Spleen (tissue), 11 donors: ENCODE measurements around the gene BDH1. TPM values are rescaled to one million over a fixed set of nuclear protein-coding genes. Genes with fewer than 3 reads are reported as not detected.

Experiments used
- DNase-seq: peaks from one replicate; pipeline ENCODE4 v3.0.0-alpha.2; 2020
- H3K27ac ChIP-seq, 8 donors: fragments of 200-600 bp; sonication (generic) in 7 of 8; 1 replicate in 4 of 8; 2 replicates in 4 of 8; pipeline versions ENCODE4 v1.5.0 to v1.8.0; 2016 to 2021; ENCODE audit warnings: inconsistent platforms in 4 of 8, mild to moderate bottlenecking in 4 of 8, moderate library complexity in 1 of 8
- H3K27me3 ChIP-seq, 7 donors: fragments of 200-600 bp; sonication (generic) in 6 of 7; replicated peaks in 1 of 7; 1 replicate in 4 of 7; 2 replicates in 3 of 7; pipeline versions ENCODE4 v1.5.0 to v1.8.0; 2016 to 2021; ENCODE audit warnings: inconsistent platforms in 3 of 7, mild to moderate bottlenecking in 1 of 7
- H3K36me3 ChIP-seq, 6 donors: fragments of 200-600 bp; sonication (generic) in 5 of 6; 1 replicate in 4 of 6; 2 replicates in 2 of 6; pipeline versions ENCODE4 v1.5.0 to v1.8.0; 2016 to 2021; ENCODE audit warnings: inconsistent platforms in 2 of 6
- H3K4me1 ChIP-seq, 6 donors: fragments of 200-600 bp; sonication (generic) in 5 of 6; 1 replicate in 3 of 6; 2 replicates in 3 of 6; pipeline versions ENCODE4 v1.5.0 to v1.8.0; 2016 to 2021; ENCODE audit warnings: inconsistent platforms in 3 of 6
- H3K4me3 ChIP-seq, 8 donors: fragments of 200-600 bp; sonication (generic) in 7 of 8; 1 replicate in 4 of 8; 2 replicates in 4 of 8; pipeline versions ENCODE4 v1.5.0 to v1.8.0; 2016 to 2021; ENCODE audit warnings: inconsistent platforms in 4 of 8, mild to moderate bottlenecking in 4 of 8, moderate library complexity in 2 of 8
- H3K9me3 ChIP-seq, 8 donors: fragments of 200-600 bp; sonication (generic) in 7 of 8; 1 replicate in 4 of 8; 2 replicates in 4 of 8; pipeline versions ENCODE4 v1.5.0 to v1.8.0; 2016 to 2021; ENCODE audit warnings: inconsistent platforms in 4 of 8
- CTCF ChIP-seq, 11 experiments: fragments of 200-600 bp in 7 of 11; fragments of 450-650 bp in 4 of 11; sonication (generic) in 4 of 11; IDR thresholded peaks in 8 of 11; conservative IDR thresholded peaks in 3 of 11; 1 replicate in 7 of 11; 2 replicates in 4 of 11; pipeline versions ENCODE4 v1.4.0 to v1.8.0; 2016 to 2021; ENCODE audit warnings: antibody characterized with exemption in 11 of 11, inconsistent platforms in 4 of 11, mild to moderate bottlenecking in 1 of 11
- POLR2A ChIP-seq, 3 donors: fragments of 450-650 bp; IDR thresholded peaks; one replicate each; pipeline ENCODE4 v1.5.1; 2017; ENCODE audit warnings: antibody characterized with exemption in 3 of 3, mild to moderate bottlenecking in 1 of 3
- POLR2AphosphoS5 ChIP-seq, 3 donors: sonication (generic); formaldehyde crosslinking; IDR thresholded peaks; one replicate each; pipeline ENCODE4 v1.5.1; 2017; ENCODE audit warnings: antibody characterized with exemption in 3 of 3
- WGBS, 5 donors: extraction: QIAGEN DNeasy Blood & Tissue Kit in 3 of 5; methylation state at CpG; one replicate each; pipeline versions ENCODE4 v1.1.5 to v1.1.7; 2013 to 2018; 5-methylcytosine and 5-hydroxymethylcytosine counted together
- intact Hi-C: fragments of 100-400 bp; cut with DNase I; formaldehyde crosslinking; loops from one replicate; pipeline ENCODE4 v1.15.0; 2023; ENCODE audit warnings: low total_unique reads
- polyA plus RNA-seq, 3 donors: library from polyadenylated mRNA; stranded (reverse); fragments of 200-250 nt; gene quantifications; one replicate each; pipeline ENCODE4 v1.2.1, GENCODE V29; 2013
- total RNA-seq, 7 donors: library from RNA; depleted of rRNA in 3 of 7; stranded (reverse); fragments of >200 nt in 3 of 7; fragmentation: NEBNext Ultra II Directional in 4 of 7; extraction: Animal tissue kit (Norgen Biotek cat#: 25700) in 4 of 7; gene quantifications; one replicate each; pipeline versions ENCODE4 v1.1.0 to v1.2.1, GENCODE V29; 2016 to 2021
- donor health status: healthy with polysubstance abuse.
- donor health status: DM: no; HTN: no; CAD: no; lungs with moderate emphysema.
- donor health status: DM: no; HTN: no; CAD: no.
- donor health status: Bipolar disorder and iron deficiency.
- donor health status: healthy.
- donor health status: DM: no; HTN: no; CAD: no.
- donor health status: DM: yes; HTN: yes; CAD: no.

BDH1 gene
- total and polyA plus RNA-seq, 10 donors = 11.5 to 24.6 (median 17.5) TPM

GRCh38 chr3:197495999-197496745 is 59.6 kb downstream of the BDH1 start:
- Histone ChIP-seq H3K4me1 (no peaks in the 10 kb centered on the region), H3K4me3 (no peak overlapping the region), H3K9me3 (peaks cover 0 to 8% (median 0%) of the 10 kb centered on the region in 8 donors), H3K27ac (no peak overlapping the region), H3K36me3 (no peaks in the 10 kb centered on the region), H3K27me3 (peaks cover 0 to 14% (median 0%) of the 10 kb centered on the region in 7 donors)
- no peak for DNase-seq
- WGBS, 5 donors = 86 to 94% (median 90%) methylated on average over 9 of the region's 9 CpGs
- TF ChIP-seq POLR2A (IDR thresholded peaks at IDR 0.05) (no peak), POLR2AphosphoS5 (IDR thresholded peaks at IDR 0.05) (no peak), CTCF (IDR thresholded peaks at IDR 0.05 in 8 of 11, conservative IDR thresholded peaks at IDR 0.05 in 3 of 11) (no peak)
- intact Hi-C loops = no loop called here

GRCh38 chr3:197495499-197495898 is 60.3 kb downstream of the BDH1 start:
- intact Hi-C loops = no loop called here

GRCh38 chr3:197495059-197495455 is 60.7 kb downstream of the BDH1 start:
- 50 to 60% (median 59%) methylated on average over 6 to 8 of the region's 8 CpGs for WGBS, 5 donors
- peaks cover 0 to 14% (median 0%) of the 10 kb centered on the region in 7 donors for H3K27me3 ChIP-seq
- intact Hi-C loops = no loop called here
- TF ChIP-seq CTCF (IDR thresholded peaks at IDR 0.05 in 8 of 11, conservative IDR thresholded peaks at IDR 0.05 in 3 of 11) (no peak), POLR2AphosphoS5 (IDR thresholded peaks at IDR 0.05) (no peak), POLR2A (IDR thresholded peaks at IDR 0.05) (no peak)
- peaks cover 0 to 8% (median 0%) of the 10 kb centered on the region in 8 donors for H3K9me3 ChIP-seq
- no peak for DNase-seq
- H3K27ac ChIP-seq = no peak overlapping the region
- H3K4me3 ChIP-seq = no peak overlapping the region
- no peaks in the 10 kb centered on the region for H3K36me3 ChIP-seq
- H3K4me1 ChIP-seq = no peaks in the 10 kb centered on the region

More at GRCh38 chr3:197495499-197495898, 60.3 kb downstream of the BDH1 start:
- Histone ChIP-seq H3K27me3 (peaks cover 0 to 14% (median 0%) of the 10 kb centered on the region in 7 donors), H3K4me3 (no peak overlapping the region), H3K9me3 (peaks cover 0 to 8% (median 0%) of the 10 kb centered on the region in 8 donors), H3K4me1 (no peaks in the 10 kb centered on the region), H3K36me3 (no peaks in the 10 kb centered on the region), H3K27ac (no peak overlapping the region)
- no peak for TF ChIP-seq CTCF (IDR thresholded peaks at IDR 0.05 in 8 of 11, conservative IDR thresholded peaks at IDR 0.05 in 3 of 11)
- TF ChIP-seq POLR2A (IDR thresholded peaks at IDR 0.05) = no peak
- WGBS, 5 donors = 57 to 71% (median 61%) methylated on average over 5 of the region's 5 CpGs
- DNase-seq = no peak

- H3K9me3 ChIP-seq = peaks cover 0 to 8% (median 0%) of the 10 kb centered on the region in 8 donors
- DNase-seq = no peak
- no peaks in the 10 kb centered on the region for H3K4me1 ChIP-seq
- 70 to 81% (median 73%) methylated on average over 10 of the region's 10 CpGs for WGBS, 5 donors
- TF ChIP-seq CTCF (IDR thresholded peaks at IDR 0.05 in 8 of 11, conservative IDR thresholded peaks at IDR 0.05 in 3 of 11) (no peak), POLR2A (IDR thresholded peaks at IDR 0.05) (no peak), POLR2AphosphoS5 (IDR thresholded peaks at IDR 0.05) (no peak)
- no peak overlapping the region for H3K4me3 ChIP-seq
- intact Hi-C loops = no loop called here
- H3K27ac ChIP-seq = no peak overlapping the region
- H3K27me3 ChIP-seq = peaks cover 0 to 14% (median 0%) of the 10 kb centered on the region in 7 donors
- no peaks in the 10 kb centered on the region for H3K36me3 ChIP-seq
Measured at GRCh38 chr3:197494366-197495058, 61.3 kb downstream of the BDH1 start.
